Naive B cell (primary cell): Measurements from ENCODE around the gene HNRNPUL2. TPM values are rescaled to one million over a fixed set of nuclear protein-coding genes. Genes with fewer than 3 reads are reported as not detected.
A peak's percentile ranks its signal among the peaks of the same experiment; 100 is the strongest.
"Not testable (repeated sequence)": the region's sequence is repeated elsewhere in the genome, so short reads cannot be mapped to it uniquely, and the experiment has no call there.

Experiments
- ATAC-seq, 2 donors: fragments of 150-1000 bp; cut with Tn5 transposase; 2 replicates each; pipeline ENCODE4 v1.10.0; 2021; ENCODE audit warnings: low read depth in 2 of 2, mild to moderate bottlenecking in 2 of 2, moderate library complexity in 2 of 2
- DNase-seq: peaks from one replicate; pipeline ENCODE4 v3.0.0; 2022
- H3K27ac Mint-ChIP-seq, 6 donors: one replicate each; pipeline ENCODE4 v1.8.0; 2020 to 2022; ENCODE audit warnings: mild to moderate bottlenecking in 6 of 6, mixed read lengths in 6 of 6, moderate library complexity in 5 of 6, inconsistent platforms in 2 of 6
- H3K27me3 Mint-ChIP-seq, 3 donors: one replicate each; pipeline ENCODE4 v1.8.0; 2021 to 2022; ENCODE audit warnings: mixed read lengths in 3 of 3, mild to moderate bottlenecking in 1 of 3
- H3K36me3 Mint-ChIP-seq, 2 donors: one replicate each; pipeline ENCODE4 v1.8.0; 2020 to 2022; ENCODE audit warnings: mixed read lengths in 2 of 2, inconsistent platforms in 1 of 2, mild to moderate bottlenecking in 1 of 2
- H3K4me1 Mint-ChIP-seq, 3 donors: one replicate each; pipeline ENCODE4 v1.8.0; 2020 to 2022; ENCODE audit warnings: mixed read lengths in 3 of 3, inconsistent platforms in 1 of 3, mild to moderate bottlenecking in 1 of 3, moderate library complexity in 1 of 3
- H3K4me3 Mint-ChIP-seq, 8 donors: one replicate each; pipeline ENCODE4 v1.8.0; 2020 to 2022; ENCODE audit warnings: mild to moderate bottlenecking in 8 of 8, mixed read lengths in 8 of 8, moderate library complexity in 8 of 8, inconsistent platforms in 2 of 8
- H3K9me3 Mint-ChIP-seq, 7 donors: one replicate each; pipeline ENCODE4 v1.8.0; 2020 to 2022; ENCODE audit warnings: mixed read lengths in 7 of 7, mild to moderate bottlenecking in 5 of 7, inconsistent platforms in 2 of 7, moderate library complexity in 1 of 7
- polyA plus RNA-seq, 6 donors: library from polyadenylated mRNA; unstranded; fragments of 300-500 nt; fragmentation: Illumina TruSeq; gene quantifications; one replicate each; pipeline ENCODE4 v1.2.3, GENCODE V29; 2021; ENCODE audit warnings: low read depth in 6 of 6

HNRNPUL2 gene
- polyA plus RNA-seq, 6 donors from 2014 or later, result 0.61 to 2.9 (median 1.1) TPM

- no peak for DNase-seq
- Mint-ChIP-seq H3K4me1 (peaks cover 15 to 19% (median 17%) of the 10 kb centered on the region in 3 donors), H3K9me3 (no peaks in the 10 kb centered on the region), H3K27me3 (peaks cover 0 to 6% (median 4%) of the 10 kb centered on the region in 3 donors), H3K27ac (no peak overlapping the region), H3K4me3 (no peak overlapping the region), H3K36me3 (peaks cover 0 to 6% of the 10 kb centered on the region in 2 donors)
- no peak for ATAC-seq
Measured at GRCh38 chr11:62682518-62682917, 44.7 kb downstream of the HNRNPUL2 start.

DNA sequence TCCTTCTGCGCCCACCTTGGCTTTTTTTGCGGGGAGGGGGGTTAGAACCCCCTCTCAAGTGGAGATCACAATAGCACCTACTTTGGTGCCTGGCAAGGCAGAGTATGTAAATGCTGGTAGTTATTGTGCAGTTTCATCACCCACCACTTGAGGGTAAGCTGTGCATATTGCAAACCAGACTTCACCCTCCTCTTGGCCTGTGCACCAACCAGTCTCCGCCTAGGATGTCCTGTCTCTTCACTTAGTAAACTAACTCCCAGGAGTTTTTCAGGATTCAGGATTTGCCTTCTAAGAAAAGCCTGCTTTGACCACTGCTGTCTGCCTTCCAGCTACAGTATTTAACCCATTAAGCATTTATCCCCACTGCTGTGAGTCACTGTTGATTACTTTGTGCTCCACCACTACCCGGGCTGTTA lies 46.4 kb downstream of the HNRNPUL2 start:
- peaks cover 22 to 35% (median 33%) of the 10 kb centered on the region in 3 donors for H3K4me1 Mint-ChIP-seq
- peak overlapping the region; percentile 52 to 95 (median 78) for H3K4me3 Mint-ChIP-seq
- peaks cover 0 to 13% of the 10 kb centered on the region in 2 donors for H3K36me3 Mint-ChIP-seq
- H3K27me3 Mint-ChIP-seq, result no peaks in the 10 kb centered on the region
- peak; percentile 52 to 59 for ATAC-seq
- DNase-seq, result peak; percentile 28
- peak overlapping the region in 4 of 6 donors; percentile 47 to 93 (median 81) for H3K27ac Mint-ChIP-seq
- no peaks in the 10 kb centered on the region for H3K9me3 Mint-ChIP-seq

DNA sequence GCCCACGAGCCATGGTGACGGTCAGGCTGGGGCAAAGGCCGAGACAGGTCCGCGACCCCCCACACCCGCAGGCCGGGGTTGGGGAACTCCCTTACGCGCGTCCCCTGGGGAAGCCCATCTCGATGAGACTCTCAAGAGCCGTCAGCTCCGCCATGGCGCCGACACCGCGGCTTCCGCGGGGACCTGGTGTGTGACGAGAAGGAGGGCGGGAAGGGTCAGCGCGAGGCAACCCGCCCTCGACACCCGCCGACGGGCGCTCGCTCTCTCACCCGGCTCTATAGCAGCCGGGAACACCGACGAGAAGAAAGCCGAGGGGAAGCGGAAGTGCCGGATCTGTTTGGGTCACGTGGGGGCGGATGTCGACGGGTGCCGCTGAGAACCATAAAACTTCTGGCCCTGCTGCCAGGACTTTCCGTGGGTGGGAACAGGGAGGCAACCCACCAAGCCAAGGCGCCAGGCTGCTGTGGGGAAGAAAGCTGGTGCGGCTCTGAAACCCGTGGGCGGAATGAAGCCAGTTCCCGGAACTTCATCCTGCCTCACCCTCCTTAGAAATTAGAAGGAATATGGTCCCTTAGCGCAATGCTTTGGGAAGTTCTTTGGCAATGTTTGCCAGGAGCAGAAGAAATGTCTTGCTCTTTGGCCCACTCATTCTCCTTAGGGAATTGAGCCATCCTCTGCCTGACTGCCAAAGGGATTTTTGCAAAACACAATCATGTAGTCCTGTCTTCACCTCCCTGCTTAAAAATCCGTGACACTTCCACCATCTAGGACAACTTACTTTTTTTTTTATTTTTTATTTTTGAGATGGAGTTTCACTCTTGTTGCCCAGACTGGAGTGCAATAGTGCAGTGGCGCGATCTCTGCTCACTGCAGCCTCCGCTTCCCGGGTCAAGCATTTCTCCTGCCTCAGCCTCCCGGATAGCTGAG lies 48.2 kb downstream of the HNRNPUL2 start, which contains the start of gene UBXN1:
TSS of gene UBXN1 (minus strand) at position 304 of the 927 bp plus-strand sequence. CDS start at position 154, 150 bp downstream.
- Mint-ChIP-seq H3K27me3 (no peaks in the 10 kb centered on the region), H3K36me3 (peaks cover 0 to 21% of the 10 kb centered on the region in 2 donors), H3K27ac (peak within 1 kb of the TSS; percentile 91 to 99 (median 96)), H3K9me3 (no peaks in the 10 kb centered on the region), H3K4me3 (peak within 1 kb of the TSS; percentile 75 to 97 (median 94)), H3K4me1 (peaks cover 26 to 44% (median 38%) of the 10 kb centered on the region in 3 donors)
- ATAC-seq (peak; percentile 82 to 87), DNase-seq (peak; percentile 85)

DNA sequence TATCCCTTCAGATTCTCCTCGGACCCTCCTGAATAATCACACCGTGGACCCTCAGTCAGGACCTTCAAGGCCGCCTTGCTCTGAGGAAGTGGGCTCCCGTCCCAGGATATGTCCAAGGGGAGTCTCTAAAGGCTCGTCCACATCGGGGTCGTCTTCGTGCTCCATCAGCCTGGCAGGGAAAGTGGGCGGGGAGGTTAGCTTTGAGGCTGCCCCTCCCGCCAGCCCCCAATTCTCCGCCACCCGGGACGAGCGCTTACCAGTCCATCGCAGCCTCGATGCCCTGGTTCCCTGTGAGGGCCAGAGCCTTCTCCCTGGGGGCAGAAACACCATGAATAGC lies 48.9 kb downstream of the HNRNPUL2 start:
- peak overlapping the region; percentile 91 to 99 (median 96) for H3K27ac Mint-ChIP-seq
- ATAC-seq, result no peak
- H3K27me3 Mint-ChIP-seq, result no peaks in the 10 kb centered on the region
- no peaks in the 10 kb centered on the region for H3K9me3 Mint-ChIP-seq
- no peak for DNase-seq
- peaks cover 0 to 21% of the 10 kb centered on the region in 2 donors for H3K36me3 Mint-ChIP-seq
- H3K4me1 Mint-ChIP-seq, result peaks cover 26 to 46% (median 38%) of the 10 kb centered on the region in 3 donors
- peak overlapping the region; percentile 75 to 97 (median 94) for H3K4me3 Mint-ChIP-seq

DNA sequence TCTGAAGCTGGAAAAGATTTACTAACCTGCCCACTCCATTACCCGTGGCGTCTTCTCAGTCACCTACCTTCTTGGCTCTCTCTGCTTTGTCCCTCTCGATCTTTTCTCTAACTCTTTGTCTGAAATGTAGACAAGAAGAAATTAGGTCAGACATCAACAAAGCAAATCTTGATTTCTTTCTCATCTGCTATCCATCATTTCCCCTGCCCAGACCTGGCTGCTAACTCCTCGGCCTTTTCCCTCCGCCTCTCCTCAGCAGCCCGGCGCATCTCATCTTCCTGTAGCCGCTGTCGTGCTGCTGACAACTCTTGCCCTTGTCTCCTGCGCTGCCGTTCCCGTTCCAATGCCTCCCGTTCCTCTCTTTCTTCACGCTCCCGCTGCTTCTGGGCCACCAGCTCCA lies 49.5 kb downstream of the HNRNPUL2 start:
- no peaks in the 10 kb centered on the region for H3K27me3 Mint-ChIP-seq
- H3K27ac Mint-ChIP-seq, result peak overlapping the region; percentile 75 to 99 (median 96)
- no peak for ATAC-seq
- peak overlapping the region; percentile 75 to 97 (median 94) for H3K4me3 Mint-ChIP-seq
- no peaks in the 10 kb centered on the region for H3K9me3 Mint-ChIP-seq
- peaks cover 0 to 21% of the 10 kb centered on the region in 2 donors for H3K36me3 Mint-ChIP-seq
- no peak for DNase-seq
- peaks cover 26 to 52% (median 41%) of the 10 kb centered on the region in 3 donors for H3K4me1 Mint-ChIP-seq

DNA sequence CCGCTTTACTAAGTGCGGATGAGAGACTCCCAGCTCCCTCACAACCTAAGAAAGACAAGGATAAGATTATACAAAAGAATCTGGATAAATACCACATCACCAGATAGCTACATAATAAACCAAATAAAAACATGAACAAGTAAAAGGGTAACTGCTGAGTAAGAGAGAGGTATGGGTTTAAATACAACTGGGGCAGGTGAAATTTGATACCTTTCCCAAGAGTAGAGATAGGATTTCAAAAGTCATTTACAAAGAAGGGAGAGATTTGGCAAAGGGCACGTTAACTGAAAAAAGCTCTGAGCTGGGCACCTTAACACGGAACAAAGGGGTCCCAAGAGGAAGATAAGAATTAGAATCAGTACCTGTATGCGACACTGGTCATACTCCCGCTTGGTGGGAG lies 50.1 kb downstream of the HNRNPUL2 start:
- H3K9me3 Mint-ChIP-seq, result no peaks in the 10 kb centered on the region
- peaks cover 26 to 58% (median 47%) of the 10 kb centered on the region in 3 donors for H3K4me1 Mint-ChIP-seq
- DNase-seq, result no peak
- H3K4me3 Mint-ChIP-seq, result peak overlapping the region; percentile 71 to 97 (median 91)
- peaks cover 0 to 21% of the 10 kb centered on the region in 2 donors for H3K36me3 Mint-ChIP-seq
- no peaks in the 10 kb centered on the region for H3K27me3 Mint-ChIP-seq
- no peak for ATAC-seq
- peak overlapping the region in 5 of 6 donors; percentile 25 to 98 (median 96) for H3K27ac Mint-ChIP-seq

DNA sequence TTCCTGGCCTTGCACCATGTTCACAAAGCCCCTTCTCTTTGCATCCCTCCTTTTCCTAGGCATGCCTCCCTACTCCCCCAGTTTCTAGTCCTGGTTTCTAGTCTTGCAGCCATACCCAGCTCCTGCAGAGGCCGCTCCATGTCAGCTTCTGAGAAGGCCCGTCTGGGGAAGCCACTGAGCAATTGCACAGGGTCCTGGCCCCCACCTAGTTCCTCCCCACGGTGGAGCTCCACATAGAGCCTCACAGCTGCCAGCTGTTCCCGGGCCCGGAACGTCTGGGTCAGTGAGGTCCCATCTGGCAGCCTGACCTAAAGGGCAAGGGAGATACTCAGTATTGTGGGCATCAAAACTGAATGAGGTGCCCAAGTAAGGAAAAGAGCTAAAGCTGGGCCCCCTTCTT lies 50.6 kb downstream of the HNRNPUL2 start:
- H3K4me1 Mint-ChIP-seq, result peaks cover 26 to 59% (median 49%) of the 10 kb centered on the region in 3 donors
- no peak for ATAC-seq
- H3K36me3 Mint-ChIP-seq, result peaks cover 0 to 23% of the 10 kb centered on the region in 2 donors
- H3K4me3 Mint-ChIP-seq, result peak overlapping the region; percentile 71 to 97 (median 91)
- no peaks in the 10 kb centered on the region for H3K9me3 Mint-ChIP-seq
- no peak for DNase-seq
- H3K27ac Mint-ChIP-seq, result peak overlapping the region in 1 of 6 donors; percentile 96
- H3K27me3 Mint-ChIP-seq, result no peaks in the 10 kb centered on the region

GRCh38 chr11:62675415-62675814 lies 51.8 kb downstream of the HNRNPUL2 start:
- not testable (repeated sequence) for H3K9me3 Mint-ChIP-seq, DNase-seq, ATAC-seq, H3K27me3 Mint-ChIP-seq
- Mint-ChIP-seq H3K4me3 (peak overlapping the region in 4 of 8 donors; percentile 15 to 99 (median 40)), H3K36me3 (peaks cover 0 to 27% of the 10 kb centered on the region in 2 donors), H3K4me1 (peaks cover 27 to 67% (median 62%) of the 10 kb centered on the region in 3 donors), H3K27ac (peak overlapping the region in 3 of 6 donors; percentile 36 to 57 (median 39))

GRCh38 chr11:62673196-62673525 lies 54.1 kb downstream of the HNRNPUL2 start:
- ATAC-seq (no peak), DNase-seq (no peak)
- peaks cover 25 to 72% (median 52%) of the 10 kb centered on the region in 3 donors for H3K4me1 Mint-ChIP-seq
- H3K4me3 Mint-ChIP-seq, result peak overlapping the region in 7 of 8 donors; percentile 99 to 100 (median 100)
- H3K36me3 Mint-ChIP-seq, result peaks cover 0 to 27% of the 10 kb centered on the region in 2 donors
- H3K9me3 Mint-ChIP-seq, result no peaks in the 10 kb centered on the region
- H3K27ac Mint-ChIP-seq, result peak overlapping the region in 5 of 6 donors; percentile 42 to 93 (median 74)
- H3K27me3 Mint-ChIP-seq, result no peaks in the 10 kb centered on the region

DNA sequence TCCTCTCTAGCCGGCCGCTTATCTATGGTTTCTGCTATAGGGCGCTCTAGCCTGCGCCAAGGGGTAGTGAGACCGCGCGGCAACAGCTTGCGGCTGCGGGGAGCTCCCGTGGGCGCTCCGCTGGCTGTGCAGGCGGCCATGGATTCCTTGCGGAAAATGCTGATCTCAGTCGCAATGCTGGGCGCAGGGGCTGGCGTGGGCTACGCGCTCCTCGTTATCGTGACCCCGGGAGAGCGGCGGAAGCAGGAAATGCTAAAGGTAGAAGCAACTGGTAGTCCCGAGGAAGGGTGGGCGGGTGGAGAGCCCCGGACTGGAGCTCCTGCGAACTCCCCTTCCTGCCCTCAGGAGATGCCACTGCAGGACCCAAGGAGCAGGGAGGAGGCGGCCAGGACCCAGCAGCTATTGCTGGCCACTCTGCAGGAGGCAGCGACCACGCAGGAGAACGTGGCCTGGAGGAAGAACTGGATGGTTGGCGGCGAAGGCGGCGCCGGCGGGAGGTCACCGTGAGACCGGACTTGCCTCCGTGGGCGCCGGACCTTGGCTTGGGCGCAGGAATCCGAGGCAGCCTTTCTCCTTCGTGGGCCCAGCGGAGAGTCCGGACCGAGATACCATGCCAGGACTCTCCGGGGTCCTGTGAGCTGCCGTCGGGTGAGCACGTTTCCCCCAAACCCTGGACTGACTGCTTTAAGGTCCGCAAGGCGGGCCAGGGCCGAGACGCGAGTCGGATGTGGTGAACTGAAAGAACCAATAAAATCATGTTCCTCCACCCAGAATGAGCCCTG lies 55.5 kb downstream of the HNRNPUL2 start, which contains the start of the genes LBHD1 and UQCC3:
TSS of gene LBHD1 (minus strand) at position 660 of the 782 bp plus-strand sequence. CDS start 2,236 bp downstream, outside the sequence.
TSS of gene UQCC3 (plus strand) at position 66 of the 782 bp plus-strand sequence. CDS start at position 139, 73 bp downstream.
- H3K27me3 Mint-ChIP-seq, result no peaks in the 10 kb centered on the region
- no peaks in the 10 kb centered on the region for H3K9me3 Mint-ChIP-seq
- H3K4me1 Mint-ChIP-seq, result peaks cover 19 to 72% (median 47%) of the 10 kb centered on the region in 3 donors

GRCh38 chr11:62671236-62671607 lies 56.0 kb downstream of the HNRNPUL2 start:
- peak; percentile 13 to 16 for ATAC-seq
- Mint-ChIP-seq H3K27me3 (no peaks in the 10 kb centered on the region), H3K36me3 (peaks cover 0 to 13% of the 10 kb centered on the region in 2 donors), H3K4me3 (peak overlapping the region; percentile 99 to 100 (median 100)), H3K4me1 (peaks cover 24 to 72% (median 47%) of the 10 kb centered on the region in 3 donors), H3K9me3 (no peaks in the 10 kb centered on the region), H3K27ac (peak overlapping the region; percentile 93 to 99 (median 96))
- DNase-seq, result no peak

More for the DNA sequence above, 55.5 kb downstream of the HNRNPUL2 start, which contains the start of the genes LBHD1 and UQCC3:
- ATAC-seq, result peak; percentile 83
- peak; percentile 69 for DNase-seq
- Mint-ChIP-seq H3K27ac (peak within 1 kb of the TSS; percentile 93 to 99 (median 96)), H3K36me3 (peaks cover 0 to 13% of the 10 kb centered on the region in 2 donors), H3K4me3 (peak within 1 kb of the TSS; percentile 99 to 100 (median 100))

- Mint-ChIP-seq H3K4me3 (peak overlapping the region in 6 of 8 donors; percentile 28 to 100 (median 100)), H3K36me3 (peaks cover 0 to 8% of the 10 kb centered on the region in 2 donors), H3K27me3 (no peaks in the 10 kb centered on the region), H3K9me3 (no peaks in the 10 kb centered on the region), H3K27ac (peak overlapping the region in 3 of 6 donors; percentile 61 to 86 (median 83)), H3K4me1 (peaks cover 24 to 69% (median 54%) of the 10 kb centered on the region in 3 donors)
- ATAC-seq (no peak), DNase-seq (no peak)
Measured at GRCh38 chr11:62669420-62670161, 57.7 kb downstream of the HNRNPUL2 start.
